ENCODE measurements around the gene DNM2. TPM values are rescaled to one million over a fixed set of nuclear protein-coding genes. Genes with fewer than 3 reads are reported as not detected.

The DNM2 gene
- total RNA-seq, 1 donor from 2014 or later, result 227 TPM

DNA sequence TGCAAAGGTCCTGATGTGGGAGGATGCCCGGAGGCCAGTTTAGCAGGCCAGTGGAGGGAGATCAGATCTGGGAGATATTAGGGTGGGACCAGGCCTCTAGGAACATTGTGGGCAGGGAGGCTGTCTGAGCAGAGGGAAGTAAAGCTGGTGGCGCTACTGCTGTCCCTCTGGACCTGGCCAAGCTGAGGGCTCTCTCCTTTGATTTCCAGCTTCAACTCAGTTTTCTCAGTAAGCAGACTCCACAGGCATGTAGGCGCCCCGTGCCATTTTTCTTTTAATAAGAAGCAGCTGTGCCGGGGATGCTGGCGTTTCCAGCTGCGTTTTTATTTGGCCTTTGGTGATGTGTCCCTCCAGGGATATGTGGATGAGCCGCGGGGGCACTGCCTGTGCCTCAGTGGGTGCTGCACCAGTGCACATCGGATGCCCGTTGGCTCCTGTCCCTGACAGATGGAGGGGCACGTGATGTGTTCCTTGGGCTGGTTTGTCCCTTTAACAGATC lies 6.7 kb downstream of the DNM2 start:
- no peak for DNase-seq
- Mint-ChIP-seq H3K9me3 (ENCODE audit: unreplicated experiment) (peaks cover 2% of the 10 kb centered on the region), H3K36me3 (ENCODE audit: unreplicated experiment) (no peaks in the 10 kb centered on the region), H3K27ac (ENCODE audit: unreplicated experiment) (no peak overlapping the region), H3K27me3 (ENCODE audit: unreplicated experiment) (peaks cover 3% of the 10 kb centered on the region), H3K4me1 (ENCODE audit: low read depth, unreplicated experiment) (peaks cover 14% of the 10 kb centered on the region), H3K4me3 (ENCODE audit: unreplicated experiment) (no peak overlapping the region)
- TF ChIP-seq, protein P1, sequence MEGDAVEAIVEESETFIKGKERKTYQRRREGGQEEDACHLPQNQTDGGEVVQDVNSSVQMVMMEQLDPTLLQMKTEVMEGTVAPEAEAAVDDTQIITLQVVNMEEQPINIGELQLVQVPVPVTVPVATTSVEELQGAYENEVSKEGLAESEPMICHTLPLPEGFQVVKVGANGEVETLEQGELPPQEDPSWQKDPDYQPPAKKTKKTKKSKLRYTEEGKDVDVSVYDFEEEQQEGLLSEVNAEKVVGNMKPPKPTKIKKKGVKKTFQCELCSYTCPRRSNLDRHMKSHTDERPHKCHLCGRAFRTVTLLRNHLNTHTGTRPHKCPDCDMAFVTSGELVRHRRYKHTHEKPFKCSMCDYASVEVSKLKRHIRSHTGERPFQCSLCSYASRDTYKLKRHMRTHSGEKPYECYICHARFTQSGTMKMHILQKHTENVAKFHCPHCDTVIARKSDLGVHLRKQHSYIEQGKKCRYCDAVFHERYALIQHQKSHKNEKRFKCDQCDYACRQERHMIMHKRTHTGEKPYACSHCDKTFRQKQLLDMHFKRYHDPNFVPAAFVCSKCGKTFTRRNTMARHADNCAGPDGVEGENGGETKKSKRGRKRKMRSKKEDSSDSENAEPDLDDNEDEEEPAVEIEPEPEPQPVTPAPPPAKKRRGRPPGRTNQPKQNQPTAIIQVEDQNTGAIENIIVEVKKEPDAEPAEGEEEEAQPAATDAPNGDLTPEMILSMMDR (IDR thresholded peaks at IDR 0.05; ENCODE audit: partially characterized antibody, unreplicated experiment), result no peak

DNA sequence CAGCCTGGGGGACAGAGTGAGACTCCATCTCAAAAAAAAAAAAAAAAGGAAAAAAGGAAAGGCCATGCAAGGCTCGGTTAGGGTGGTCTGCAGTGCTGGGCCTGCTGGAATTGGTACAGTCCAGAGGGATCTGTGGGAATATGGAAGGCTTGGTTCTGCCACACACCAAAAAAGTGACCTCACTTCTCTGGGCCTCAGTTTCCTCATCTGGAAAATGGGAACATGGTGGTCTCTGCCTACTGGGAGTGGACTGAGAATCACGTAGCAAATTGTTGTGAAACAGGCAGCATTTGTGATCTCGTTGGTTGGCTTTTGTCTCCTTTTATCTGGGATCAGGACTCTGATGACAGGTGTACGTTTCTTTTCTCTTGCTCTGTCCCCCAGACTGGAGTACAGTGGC lies 7.5 kb downstream of the DNM2 start:
- TF ChIP-seq, protein P1 (IDR thresholded peaks at IDR 0.05; ENCODE audit: partially characterized antibody, unreplicated experiment), result no peak
- no peaks in the 10 kb centered on the region for H3K36me3 Mint-ChIP-seq (ENCODE audit: unreplicated experiment)

DNA sequence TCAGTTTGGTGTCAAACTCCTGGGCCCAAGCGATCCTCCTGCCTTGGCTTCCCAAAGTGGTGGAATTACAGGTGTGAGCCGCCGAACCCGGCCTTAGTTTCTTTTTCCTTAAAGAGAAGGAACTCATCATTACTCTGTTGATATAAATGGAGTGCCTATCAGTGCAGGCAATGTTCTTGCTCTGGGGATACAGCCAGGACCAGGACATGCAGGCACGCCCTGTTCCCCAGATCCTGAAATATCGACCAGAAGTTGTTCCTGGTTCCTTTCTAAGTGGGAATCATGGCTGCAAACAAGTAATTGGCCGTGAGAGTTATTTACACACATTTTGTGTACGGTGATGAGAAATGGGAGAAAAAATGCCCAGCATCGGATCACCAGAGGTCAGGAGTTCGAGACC lies 8.4 kb downstream of the DNM2 start:
- H3K27me3 Mint-ChIP-seq (ENCODE audit: unreplicated experiment), result peaks cover 2% of the 10 kb centered on the region
- peak overlapping the region; percentile 63 for H3K4me3 Mint-ChIP-seq (ENCODE audit: unreplicated experiment)
- H3K9me3 Mint-ChIP-seq (ENCODE audit: unreplicated experiment), result peaks cover 2% of the 10 kb centered on the region
- H3K27ac Mint-ChIP-seq (ENCODE audit: unreplicated experiment), result no peak overlapping the region
- no peak for DNase-seq
- H3K36me3 Mint-ChIP-seq (ENCODE audit: unreplicated experiment), result no peaks in the 10 kb centered on the region
- peaks cover 11% of the 10 kb centered on the region for H3K4me1 Mint-ChIP-seq (ENCODE audit: low read depth, unreplicated experiment)
- TF ChIP-seq, protein P1 (IDR thresholded peaks at IDR 0.05; ENCODE audit: partially characterized antibody, unreplicated experiment), result no peak

More for the DNA sequence above, 7.5 kb downstream of the DNM2 start:
- Mint-ChIP-seq H3K27ac (ENCODE audit: unreplicated experiment) (no peak overlapping the region), H3K27me3 (ENCODE audit: unreplicated experiment) (peaks cover 2% of the 10 kb centered on the region), H3K9me3 (ENCODE audit: unreplicated experiment) (peaks cover 2% of the 10 kb centered on the region), H3K4me1 (ENCODE audit: low read depth, unreplicated experiment) (peaks cover 11% of the 10 kb centered on the region), H3K4me3 (ENCODE audit: unreplicated experiment) (no peak overlapping the region)
- no peak for DNase-seq

DNA sequence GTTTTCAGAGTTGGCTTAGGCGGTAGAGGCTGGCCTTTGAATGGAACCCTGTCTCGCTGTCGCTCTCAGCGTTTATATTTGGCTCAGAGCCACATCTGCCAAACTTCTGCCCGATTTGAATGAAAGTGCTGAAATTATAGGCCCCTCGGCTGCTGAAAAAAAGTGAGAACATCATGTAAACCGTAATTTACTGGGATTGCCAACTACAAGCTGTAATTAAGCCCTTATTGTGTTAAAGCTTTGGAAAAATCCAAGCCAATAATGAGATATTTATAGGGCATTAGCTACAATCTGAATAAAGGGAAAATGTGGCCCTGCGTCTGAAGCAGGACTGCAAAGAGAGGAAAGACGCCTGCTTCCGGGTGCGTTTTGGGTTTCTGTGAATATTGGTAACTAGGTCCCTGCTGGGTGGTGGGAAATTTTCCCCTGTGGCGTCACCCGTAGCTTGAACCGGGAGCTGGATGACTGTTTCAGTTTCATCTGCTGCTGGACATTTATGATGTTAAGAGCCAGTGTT lies 9.9 kb downstream of the DNM2 start:
- Mint-ChIP-seq H3K27me3 (ENCODE audit: unreplicated experiment) (peaks cover 2% of the 10 kb centered on the region), H3K27ac (ENCODE audit: unreplicated experiment) (no peak overlapping the region), H3K4me3 (ENCODE audit: unreplicated experiment) (no peak overlapping the region), H3K36me3 (ENCODE audit: unreplicated experiment) (no peaks in the 10 kb centered on the region), H3K4me1 (ENCODE audit: low read depth, unreplicated experiment) (peaks cover 9% of the 10 kb centered on the region), H3K9me3 (ENCODE audit: unreplicated experiment) (peaks cover 4% of the 10 kb centered on the region)
- TF ChIP-seq, protein P1 (IDR thresholded peaks at IDR 0.05; ENCODE audit: partially characterized antibody, unreplicated experiment), result no peak
- DNase-seq, result no peak

DNA sequence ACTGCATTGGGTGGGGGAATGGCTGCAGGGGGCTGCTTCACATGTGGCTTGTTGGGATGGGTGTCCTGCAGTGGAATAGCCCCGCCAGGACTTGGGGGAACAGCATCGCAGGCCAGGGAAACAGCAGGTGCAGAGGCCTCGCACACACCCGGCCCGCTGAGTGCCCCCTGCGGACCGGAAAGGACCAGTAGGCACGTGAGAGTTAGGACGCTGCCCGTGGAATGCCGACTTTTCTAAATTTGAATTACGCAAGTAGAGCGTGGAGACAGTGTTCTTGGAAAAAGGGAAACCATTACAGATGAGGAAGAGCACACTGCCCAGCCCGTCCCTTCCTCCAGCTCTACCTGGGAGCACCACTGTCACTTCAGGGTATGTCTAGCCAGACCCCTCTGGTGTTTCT lies 11.5 kb downstream of the DNM2 start:
- peaks cover 4% of the 10 kb centered on the region for H3K9me3 Mint-ChIP-seq (ENCODE audit: unreplicated experiment)

More for the DNA sequence above, 11.5 kb downstream of the DNM2 start:
- Mint-ChIP-seq H3K36me3 (ENCODE audit: unreplicated experiment) (no peaks in the 10 kb centered on the region), H3K27me3 (ENCODE audit: unreplicated experiment) (peaks cover under 1% of the 10 kb centered on the region), H3K4me1 (ENCODE audit: low read depth, unreplicated experiment) (peaks cover 8% of the 10 kb centered on the region), H3K4me3 (ENCODE audit: unreplicated experiment) (no peak overlapping the region), H3K27ac (ENCODE audit: unreplicated experiment) (no peak overlapping the region)
- no peak for DNase-seq
- TF ChIP-seq, protein P1 (IDR thresholded peaks at IDR 0.05; ENCODE audit: partially characterized antibody, unreplicated experiment), result no peak
